Activated CD4-positive, alpha-beta T cell treated with anti-CD3 and anti-CD28 coated beads, Interleukin-2, amount 50 U/mL, for 24 hours (primary cell): ENCODE measurements around the gene ELAVL4.

Experiments used
- DNase-seq, 2 donors: peaks; one replicate each; pipeline ENCODE4 v3.0.0-alpha.2; 2020; ENCODE audit warnings: low read depth in 1 of 2, low spot score in 1 of 2

ELAVL4 gene

DNA sequence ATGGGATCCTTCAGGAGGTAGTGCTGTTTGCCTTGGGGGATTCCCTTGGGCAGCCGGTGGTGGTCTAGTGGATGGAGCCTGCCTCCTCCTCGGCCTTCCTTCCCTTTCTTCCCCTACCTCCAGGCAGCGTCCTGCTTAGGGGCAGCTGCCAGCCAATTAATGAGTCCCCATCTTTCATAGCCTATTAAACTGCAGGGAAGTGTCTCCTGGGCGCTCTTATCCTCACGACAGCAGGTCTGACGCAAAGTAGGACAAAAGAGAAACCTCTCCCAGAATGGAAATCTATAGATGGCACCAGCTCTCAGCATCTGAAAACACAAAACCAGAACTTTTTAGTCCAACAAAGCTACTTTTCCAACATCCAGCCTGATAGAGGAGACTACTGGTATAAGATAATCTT is 69.3 kb downstream of the ELAVL4 start:
- DNase-seq: no peak

DNA sequence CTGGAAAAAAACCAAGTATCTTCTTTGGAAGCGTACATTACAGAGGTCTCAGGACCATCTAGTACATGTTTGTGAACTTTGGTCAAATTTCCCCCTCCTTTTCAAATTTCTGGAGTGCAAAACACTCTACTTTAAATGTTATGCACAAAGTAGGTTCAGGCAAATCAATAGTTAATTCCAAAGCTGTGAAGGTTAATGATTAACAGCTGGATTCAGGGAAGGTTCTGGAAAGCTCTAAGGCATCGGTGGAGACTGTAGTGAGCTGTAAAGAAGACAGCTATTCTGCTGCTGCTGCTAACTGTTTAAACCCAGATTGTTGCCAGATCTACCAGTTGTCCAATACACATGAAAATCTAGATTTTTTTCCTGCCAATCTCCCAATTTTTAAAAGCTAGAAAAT is 70.9 kb downstream of the ELAVL4 start:
- no peak for DNase-seq

DNA sequence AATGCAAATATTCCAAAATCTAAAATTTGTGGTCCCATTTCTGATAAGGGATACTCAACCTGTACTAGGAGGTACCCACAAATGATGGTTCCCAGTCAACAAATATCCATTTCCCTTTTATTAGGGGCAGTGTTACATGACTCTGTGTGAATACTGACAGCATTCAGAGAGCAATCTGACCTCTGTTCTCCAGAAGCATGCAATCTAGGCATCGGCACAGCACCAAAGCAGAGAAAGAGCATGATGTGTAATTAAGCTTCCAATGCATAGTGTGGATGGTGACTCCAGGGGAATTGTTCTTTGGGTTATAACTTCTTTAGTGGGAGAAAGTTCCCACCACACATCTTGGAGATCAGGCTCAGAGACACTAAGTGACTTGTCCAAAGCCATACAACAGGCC is 71.6 kb downstream of the ELAVL4 start:
- no peak for DNase-seq

DNA sequence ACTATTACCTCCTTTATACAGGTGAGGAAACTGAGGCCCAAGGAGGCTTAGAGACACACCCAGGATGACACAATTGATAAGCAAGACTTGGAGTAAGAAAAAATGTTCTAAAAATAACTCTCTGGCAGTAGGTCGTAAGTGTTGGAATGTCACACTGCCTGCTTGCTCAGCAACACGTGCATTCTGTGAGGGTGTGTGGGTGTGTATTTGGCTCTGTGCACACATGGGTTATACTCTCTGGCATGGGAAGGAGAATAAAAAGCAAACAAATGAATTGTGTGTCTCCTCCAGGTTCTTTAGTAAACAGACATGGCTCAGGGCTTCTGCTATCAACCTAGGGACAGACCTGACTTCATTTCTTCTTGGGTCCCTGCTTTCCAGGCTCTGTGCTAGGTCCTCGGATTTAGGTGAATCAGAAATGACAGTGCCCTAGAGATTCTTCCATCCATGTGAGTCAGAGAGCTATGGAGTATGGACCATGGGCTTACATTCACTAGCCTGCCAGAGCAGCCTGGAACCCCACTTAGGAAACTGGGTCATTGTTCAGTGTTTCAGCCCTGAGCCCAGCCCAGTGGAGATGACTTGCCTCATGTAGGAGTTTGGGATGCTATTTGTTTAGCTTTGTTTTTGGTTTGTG is 72.4 kb downstream of the ELAVL4 start:
- DNase-seq: no peak

DNA sequence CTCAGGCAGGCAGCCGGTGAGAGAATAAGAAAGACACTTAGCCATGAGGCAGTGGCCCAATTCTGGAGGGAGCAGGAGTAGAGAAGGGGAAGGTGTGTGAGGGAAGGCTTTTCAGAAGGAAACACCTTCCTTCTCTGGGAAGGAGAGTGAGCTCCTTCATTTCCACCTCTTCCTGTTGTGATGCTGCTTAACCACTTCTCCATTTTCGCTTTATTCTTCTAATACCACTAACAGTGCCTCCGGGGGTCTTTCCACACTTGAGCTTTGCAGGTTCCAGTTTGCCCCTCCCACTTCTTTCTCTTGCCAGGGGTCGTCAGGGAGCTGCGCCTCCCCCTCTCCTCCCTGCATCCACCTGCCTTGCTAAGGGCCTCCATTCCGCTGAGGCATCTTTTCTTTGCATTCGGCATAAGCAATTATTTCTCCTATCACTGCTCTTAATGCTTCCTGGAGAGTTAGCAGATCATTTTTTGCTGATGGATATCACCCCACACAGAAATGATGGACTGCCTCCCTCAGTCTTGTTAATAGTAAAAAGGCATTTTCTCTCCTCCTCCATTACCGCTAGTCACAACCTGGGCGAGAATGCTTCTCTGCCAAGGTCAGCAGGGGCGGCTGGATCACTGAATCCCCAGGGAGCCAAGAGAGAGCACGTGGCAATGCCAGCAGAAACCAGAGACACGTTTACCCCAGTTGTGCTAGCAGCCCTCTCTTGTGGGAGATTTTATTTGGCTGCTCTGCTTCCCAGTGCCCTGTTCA is 74.8 kb downstream of the ELAVL4 start:
- no peak for DNase-seq

DNA sequence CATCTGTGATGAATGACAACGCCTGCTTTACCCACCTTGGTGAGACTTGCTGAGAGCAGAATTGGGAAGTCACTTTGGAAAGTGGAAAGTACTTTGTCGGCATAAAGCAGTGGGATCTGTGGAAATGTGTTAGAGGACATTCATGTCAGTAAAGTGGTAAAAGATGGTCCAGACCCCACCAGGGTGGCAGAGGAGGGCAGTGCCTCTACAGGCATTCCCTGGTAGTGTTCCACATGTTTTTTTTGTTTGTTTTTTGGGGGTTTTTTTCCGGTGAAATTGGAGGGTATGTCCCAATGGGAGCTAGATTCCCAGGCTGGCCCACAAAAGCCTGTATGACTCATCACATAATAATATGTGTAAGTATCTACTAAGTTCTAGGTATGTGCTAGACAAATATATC is 80.6 kb downstream of the ELAVL4 start:
- no peak for DNase-seq

DNA sequence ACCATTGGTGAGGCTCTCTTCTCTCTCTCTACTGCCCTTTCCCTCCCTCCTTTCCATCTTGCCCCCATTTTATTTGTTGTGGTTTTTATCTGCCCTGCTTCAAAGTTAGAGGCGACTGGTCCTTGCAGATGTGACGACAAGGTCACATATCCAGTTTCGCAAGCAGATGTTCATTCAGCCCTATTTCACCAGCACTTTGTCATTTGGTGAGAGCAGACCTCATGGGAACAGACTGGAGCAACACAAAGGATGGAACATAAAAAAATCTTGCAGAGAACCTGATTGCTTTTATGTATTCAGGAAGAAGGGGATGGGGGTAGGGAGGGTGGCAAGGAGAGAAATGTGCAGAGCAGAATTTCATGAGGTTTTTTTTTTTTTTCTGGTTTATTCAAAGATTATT is 84.3 kb downstream of the ELAVL4 start:
- no peak for DNase-seq

DNA sequence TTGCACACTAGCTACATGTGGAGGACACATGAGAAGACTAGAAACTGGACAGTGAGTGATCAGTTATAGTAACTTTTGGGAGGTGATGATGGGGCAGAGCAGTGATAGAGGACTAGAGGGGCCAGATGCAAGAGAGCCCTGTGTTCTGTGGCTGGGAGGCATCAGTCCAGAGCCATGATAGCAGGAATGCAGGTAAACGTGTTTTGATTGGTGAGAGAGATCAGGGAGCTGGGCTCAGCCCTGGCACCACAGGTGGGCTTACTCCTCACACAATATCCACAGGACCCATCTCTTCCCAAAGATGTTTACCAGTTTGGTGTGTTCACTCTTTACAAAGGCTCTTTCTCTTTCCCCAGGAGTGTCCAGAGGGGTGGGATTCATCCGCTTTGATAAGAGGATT is 86.5 kb downstream of the ELAVL4 start:
- no peak for DNase-seq

DNA sequence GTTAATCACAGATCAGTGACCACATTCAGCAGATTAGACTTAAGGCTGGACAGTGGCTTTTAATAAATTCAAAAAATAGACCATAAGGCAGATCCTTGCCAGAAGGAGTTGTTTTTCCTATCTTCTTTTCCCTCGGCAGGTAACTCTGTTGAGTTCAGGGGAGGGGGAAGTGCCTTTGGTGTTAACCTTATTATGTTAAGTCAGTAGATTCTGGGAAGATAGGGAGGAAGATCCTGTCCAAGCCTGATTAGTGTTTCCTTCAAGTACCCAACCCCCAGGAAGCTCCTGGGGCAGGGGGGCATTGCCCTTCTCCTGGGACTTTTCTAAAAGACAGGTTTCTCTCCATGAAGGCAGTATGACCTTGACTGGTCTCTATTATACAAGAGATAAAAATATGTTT is 87.4 kb downstream of the ELAVL4 start:
- DNase-seq: no peak

DNA sequence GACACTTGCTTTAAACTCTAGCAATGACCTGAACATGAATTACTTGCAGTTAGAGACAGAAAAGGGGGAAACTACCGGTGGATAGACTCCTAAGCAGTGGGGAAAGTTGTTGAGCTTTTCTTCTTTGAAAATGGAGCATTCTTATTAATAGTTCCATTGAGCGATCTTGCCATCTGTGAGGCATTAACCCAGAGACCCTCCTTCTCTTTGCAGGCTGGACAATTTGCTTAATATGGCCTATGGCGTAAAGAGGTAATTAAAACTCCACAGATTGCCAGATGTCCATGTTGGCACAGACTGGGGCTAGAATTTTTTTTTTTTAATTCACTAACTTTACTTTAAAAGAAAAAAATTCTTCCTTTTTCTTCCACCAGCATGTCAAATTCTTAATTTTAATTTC is 88.5 kb downstream of the ELAVL4 start:
- DNase-seq: no peak

DNA sequence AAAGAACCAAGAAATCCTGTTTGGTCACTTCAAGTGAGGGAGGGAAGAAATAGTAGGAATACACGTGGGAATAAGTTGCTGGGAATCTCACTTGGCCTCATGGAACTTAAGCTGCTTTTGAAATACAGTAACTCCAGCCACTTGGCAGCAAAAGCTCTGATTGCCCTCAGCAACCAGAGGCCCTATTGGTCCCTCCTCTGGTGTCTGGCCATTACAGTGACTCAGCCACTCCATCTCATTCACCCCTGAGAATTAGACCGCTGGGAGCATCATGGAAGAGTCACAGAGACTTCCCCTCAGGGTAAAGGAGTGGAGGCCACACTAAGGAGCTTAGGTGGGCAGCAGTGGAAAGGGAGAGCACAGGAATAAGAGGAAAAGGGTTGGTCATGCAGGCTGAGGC is 99.6 kb downstream of the ELAVL4 start:
- DNase-seq: no peak

DNA sequence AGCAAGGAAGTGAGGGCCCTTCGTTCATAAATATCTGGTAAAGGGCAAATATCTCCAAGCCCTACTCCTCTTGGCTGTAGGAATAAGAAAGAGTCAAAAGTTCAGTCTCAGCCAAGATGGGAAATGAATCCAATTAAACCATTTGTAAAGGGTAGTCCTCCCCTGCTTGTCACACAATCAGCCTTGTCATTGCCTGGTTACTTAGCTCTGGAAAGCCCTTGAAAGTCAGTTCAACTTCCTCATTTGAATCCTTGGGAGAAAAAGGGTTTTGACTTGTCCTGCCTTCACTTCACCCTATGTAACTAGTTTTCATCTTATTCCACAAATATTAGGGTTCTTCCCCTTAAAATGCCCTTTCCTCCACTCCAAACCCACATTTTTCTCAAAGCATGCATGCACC is 100.0 kb downstream of the ELAVL4 start:
- no peak for DNase-seq

DNA sequence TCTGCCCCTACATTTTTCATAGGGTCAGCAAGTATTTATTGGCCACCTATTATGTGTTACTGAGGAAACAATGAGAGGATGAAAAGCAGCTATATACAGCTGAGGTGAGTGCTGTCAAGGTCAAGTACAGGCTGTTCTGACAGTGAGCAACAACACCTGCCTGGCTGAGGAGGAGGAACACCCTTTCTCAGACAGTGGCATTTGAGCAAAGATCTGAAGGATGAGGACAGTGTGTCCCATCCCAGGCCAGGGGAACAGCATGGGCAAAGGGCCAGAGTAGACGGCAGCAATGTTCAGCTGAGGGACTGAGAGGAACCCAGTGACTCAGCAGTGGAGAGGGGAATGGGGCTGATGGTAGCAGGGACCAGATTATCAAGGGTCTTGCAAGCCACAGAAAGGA is 101.0 kb downstream of the ELAVL4 start:
- DNase-seq: no peak

DNA sequence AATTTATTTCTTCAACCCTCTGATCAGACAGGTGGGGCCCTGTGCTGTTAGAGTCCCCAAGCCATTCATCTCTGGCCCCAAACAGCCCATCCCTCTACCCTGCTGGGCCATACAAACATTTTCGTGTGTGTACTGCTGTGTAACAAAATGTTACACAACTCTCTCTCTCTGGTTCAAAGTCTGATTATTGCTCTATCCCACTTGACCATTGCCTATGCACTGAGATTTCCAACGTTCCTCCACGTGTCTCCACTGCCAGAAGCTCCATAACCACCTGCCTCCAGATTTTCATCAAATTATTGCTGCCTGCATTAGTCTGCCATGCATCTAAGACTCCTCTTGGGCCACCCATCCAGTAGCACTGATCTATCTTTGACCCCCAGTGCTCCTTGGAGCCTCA is 104.8 kb downstream of the ELAVL4 start:
- DNase-seq: no peak

DNA sequence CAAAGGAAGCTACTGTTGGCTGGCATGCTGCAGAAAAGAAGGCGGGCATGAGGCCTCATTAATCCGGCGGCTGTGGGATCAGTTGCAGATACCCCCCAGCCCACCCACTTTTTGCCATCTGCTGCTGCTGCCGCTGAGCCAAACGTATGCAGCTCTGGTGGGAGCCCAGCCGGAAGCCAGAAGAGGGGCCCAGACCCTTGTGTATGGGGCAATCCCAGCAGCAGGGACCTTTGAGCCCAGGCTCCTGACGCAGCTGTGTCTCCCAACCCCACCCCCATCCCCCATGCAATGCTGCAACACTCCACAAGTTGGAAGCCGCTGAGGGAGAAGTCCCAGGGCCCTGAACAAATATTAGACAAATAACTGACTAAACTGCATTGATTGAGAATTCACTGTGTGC is 106.0 kb downstream of the ELAVL4 start:
- no peak for DNase-seq

DNA sequence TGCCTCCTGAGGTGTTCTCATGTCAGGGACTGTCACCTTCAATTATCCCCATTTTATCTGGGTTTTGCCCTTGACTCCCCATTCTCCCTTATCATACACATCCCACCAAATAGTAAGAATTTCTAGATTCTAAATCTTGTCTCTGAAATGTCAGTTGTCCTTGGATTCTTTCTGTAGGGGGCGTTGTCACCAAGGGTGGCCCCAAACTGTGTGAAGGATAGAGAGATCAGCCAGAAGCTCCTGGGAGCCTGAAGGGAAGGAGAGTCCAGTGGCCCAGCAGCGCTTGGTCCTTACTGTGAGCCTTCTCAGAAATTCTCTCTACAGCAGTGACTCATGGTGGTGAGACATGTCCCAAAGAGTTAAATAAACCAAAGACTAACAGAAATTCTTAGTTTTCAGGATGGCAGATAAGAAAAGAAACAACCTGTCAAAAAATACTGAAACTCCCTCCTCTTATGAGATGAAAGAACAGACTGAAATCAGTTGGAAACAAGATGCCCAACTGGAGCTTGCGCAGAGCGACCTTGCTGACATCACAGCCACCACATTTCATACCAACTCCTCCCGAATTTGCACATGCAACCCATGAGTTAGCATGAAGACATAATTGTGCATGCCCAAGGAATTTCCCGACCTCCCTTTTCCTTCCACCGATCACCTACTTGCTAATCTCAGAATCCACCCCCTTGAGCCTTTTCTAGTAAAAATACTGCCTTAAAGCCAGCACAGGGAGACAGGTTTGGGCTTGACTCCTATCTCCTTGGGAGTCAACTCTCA is 109.8 kb downstream of the ELAVL4 start:
- DNase-seq: no peak

DNA sequence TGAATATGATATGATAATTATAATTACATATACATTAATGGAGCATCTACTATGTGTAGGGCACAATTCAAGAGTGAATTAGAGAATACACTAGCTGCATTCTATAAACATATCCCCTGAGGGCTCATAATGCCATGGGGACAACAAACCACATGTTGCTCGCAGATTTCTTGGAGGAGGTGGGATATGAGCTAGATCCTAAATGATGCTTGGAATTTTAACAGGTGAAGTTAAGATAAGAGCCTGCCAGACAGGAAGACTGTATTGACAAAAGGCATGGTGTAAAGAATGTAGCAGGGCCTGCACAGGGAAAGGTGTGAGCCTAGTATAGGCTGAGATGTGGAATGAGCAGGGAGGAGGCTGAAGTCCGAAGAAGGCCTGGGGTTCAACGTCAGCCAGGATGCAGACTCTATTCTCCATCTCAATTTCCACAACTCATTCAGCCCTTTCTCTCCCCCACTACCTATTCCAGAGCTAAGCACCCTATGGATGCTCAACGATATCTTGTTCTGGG is 120.2 kb downstream of the ELAVL4 start:
- DNase-seq: no peak

DNA sequence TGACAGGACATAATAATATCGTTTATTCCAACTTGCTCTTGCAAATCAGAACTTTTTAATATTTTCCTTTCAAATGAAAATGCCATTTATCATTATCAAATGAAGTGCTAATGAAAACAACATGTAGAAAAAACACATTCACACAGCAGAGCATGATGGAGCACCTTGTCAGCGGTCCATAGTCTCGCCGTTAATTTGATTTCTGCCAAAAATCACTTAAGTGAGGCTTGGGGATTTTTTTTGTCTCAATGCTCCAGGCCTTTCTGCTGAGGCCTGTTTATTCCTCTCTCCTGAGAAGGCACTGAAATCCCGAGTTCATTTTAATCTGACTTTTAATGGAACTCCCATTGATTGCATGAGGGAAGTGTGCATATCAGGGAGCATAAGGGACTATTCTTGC is 122.5 kb downstream of the ELAVL4 start:
- no peak for DNase-seq

DNA sequence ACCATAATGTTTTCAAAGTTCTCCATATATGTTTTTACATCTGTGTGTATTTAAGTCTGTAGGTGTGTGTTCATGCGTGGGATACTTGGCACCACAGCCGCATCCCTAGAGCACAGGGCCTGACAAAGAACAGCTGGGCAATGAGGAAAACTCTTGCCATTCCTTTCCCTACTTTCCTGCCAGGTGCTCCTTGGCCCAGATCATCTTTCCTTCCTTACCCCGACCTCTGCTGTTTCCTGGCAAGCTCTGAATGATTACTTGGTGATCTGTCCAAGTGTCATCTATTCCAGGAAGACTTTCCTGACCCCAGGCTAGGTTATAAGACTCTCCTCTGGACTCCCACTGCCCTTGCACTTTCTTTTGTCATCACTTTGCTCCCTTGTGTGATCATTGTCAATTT is 123.6 kb downstream of the ELAVL4 start:
- DNase-seq: no peak

DNA sequence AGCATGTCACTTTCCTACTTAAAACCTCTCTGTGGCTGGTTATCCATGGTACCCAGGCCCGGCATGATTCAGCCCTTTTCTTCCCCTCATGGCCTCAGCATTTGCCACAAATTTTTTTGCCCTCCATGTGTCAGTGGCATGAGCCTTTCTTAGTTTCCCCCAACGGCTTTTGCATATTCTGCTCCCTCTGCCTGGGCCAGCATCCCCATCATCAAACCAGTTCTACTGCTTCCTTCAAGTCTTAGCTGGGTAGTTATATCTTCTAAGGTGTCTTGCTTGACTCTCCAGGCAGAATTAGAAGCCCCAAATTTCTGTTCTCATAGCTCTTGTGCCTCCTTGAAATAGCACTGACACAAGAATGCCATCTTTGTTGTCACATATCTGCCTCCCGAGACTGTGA is 127.9 kb downstream of the ELAVL4 start:
- no peak for DNase-seq

DNA sequence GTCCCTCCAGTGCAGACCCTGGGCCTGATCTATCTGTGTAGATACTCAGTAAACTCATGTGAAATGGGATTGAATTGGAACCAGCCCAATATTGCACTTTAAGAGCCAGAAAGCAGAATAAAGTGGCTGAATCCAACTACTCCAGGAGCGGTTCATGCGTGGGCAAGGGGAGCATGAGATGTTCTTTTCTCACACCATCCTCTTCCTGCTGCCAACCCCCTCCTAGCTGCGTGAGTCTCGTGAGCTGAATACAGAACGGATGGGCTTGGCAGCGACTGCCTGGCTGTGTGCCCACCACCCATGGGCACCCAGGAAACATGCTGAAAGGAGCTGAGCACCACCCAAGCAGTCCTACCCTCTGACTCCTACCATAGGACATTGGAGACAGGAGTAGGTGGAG is 128.3 kb downstream of the ELAVL4 start:
- no peak for DNase-seq

DNA sequence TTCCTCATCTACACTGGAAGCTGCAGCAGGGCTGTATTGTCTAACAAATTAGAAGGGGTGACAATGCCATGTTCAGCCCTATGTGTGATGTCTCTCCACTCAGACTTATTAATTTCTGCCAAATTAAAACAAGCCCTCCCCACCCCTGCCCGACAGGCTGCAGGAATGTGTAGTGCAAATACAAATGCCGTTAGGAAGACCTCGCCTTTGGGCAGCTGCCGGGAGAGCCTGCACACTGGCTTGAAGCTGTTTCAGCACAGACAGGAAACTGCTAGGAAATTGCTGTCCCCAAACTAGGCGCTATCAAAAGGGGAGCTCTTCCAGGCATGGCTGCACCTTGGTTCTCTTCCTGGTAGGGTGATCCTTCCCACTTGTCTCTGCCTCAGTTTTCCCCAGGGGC is 135.2 kb downstream of the ELAVL4 start:
- DNase-seq: no peak
